Neural crest cell (in vitro differentiated cells): ENCODE measurements around the gene PTPRS. TPM values are rescaled to one million over a fixed set of nuclear protein-coding genes. Genes with fewer than 3 reads are reported as not detected.

Source experiments
- DNase-seq: peaks from one replicate; pipeline ENCODE4 v3.0.0; 2021; ENCODE audit warnings: low read depth, mixed read lengths, low spot score
- H3K27ac Mint-ChIP-seq: one replicate; pipeline ENCODE4 v1.8.0; 2021; ENCODE audit warnings: mild to moderate bottlenecking, mixed read lengths; ENCODE audit not compliant: unreplicated experiment
- H3K27me3 Mint-ChIP-seq: 2 replicates; pipeline ENCODE4 v1.8.0; 2021; ENCODE audit warnings: low read depth, mild to moderate bottlenecking, mixed read lengths
- H3K36me3 Mint-ChIP-seq: 2 replicates; pipeline ENCODE4 v1.8.0; 2021; ENCODE audit warnings: low read depth, mild to moderate bottlenecking, mixed read lengths
- H3K4me1 Mint-ChIP-seq: 2 replicates; pipeline ENCODE4 v1.8.0; 2021; ENCODE audit warnings: mixed read lengths
- H3K4me3 Mint-ChIP-seq: one replicate; pipeline ENCODE4 v1.8.0; 2021; ENCODE audit warnings: mild to moderate bottlenecking, mixed read lengths
- H3K9me3 Mint-ChIP-seq: 2 replicates; pipeline ENCODE4 v1.8.0; 2021; ENCODE audit warnings: mixed read lengths
- total RNA-seq: library from RNA; stranded (reverse); gene quantifications from 2 replicates; pipeline ENCODE4 v1.2.1, GENCODE V29; 2021
- TF ChIP-seq, protein P1 (sequence below): fragments of 200-600 bp; sonication (generic); conservative IDR thresholded peaks from 2 replicates; pipeline ENCODE4 v1.5.0; 2021; ENCODE audit warnings: antibody characterized with exemption, mild to moderate bottlenecking

PTPRS gene
- total RNA-seq, 1 donor from 2014 or later = 357 TPM

DNA sequence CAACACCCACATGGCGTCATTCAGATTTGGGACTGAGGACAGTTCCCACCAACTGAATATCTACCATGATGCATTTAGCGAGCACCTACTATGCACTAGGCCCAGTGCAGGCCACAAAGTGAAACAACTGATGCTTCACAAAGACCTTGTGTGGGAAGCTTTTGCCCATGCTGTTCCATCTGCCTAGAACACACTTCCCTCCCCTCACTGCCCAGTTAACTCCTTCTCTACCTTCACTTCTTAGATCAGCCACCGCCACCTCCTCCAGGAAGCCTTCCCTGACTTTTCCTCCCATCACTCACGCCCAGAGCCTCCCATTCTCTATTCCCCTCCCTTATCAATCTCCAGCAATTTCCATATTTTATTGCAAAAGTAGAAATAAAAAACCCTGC is 25.7 kb downstream of the PTPRS start:
- Mint-ChIP-seq H3K4me1 (no peaks in the 10 kb centered on the region), H3K27ac (peak overlapping the region; percentile 84), H3K27me3 (no peaks in the 10 kb centered on the region), H3K36me3 (peaks cover 3% of the 10 kb centered on the region), H3K9me3 (no peaks in the 10 kb centered on the region), H3K4me3 (no peak overlapping the region)
- TF ChIP-seq, protein P1, sequence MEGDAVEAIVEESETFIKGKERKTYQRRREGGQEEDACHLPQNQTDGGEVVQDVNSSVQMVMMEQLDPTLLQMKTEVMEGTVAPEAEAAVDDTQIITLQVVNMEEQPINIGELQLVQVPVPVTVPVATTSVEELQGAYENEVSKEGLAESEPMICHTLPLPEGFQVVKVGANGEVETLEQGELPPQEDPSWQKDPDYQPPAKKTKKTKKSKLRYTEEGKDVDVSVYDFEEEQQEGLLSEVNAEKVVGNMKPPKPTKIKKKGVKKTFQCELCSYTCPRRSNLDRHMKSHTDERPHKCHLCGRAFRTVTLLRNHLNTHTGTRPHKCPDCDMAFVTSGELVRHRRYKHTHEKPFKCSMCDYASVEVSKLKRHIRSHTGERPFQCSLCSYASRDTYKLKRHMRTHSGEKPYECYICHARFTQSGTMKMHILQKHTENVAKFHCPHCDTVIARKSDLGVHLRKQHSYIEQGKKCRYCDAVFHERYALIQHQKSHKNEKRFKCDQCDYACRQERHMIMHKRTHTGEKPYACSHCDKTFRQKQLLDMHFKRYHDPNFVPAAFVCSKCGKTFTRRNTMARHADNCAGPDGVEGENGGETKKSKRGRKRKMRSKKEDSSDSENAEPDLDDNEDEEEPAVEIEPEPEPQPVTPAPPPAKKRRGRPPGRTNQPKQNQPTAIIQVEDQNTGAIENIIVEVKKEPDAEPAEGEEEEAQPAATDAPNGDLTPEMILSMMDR = no peak
- DNase-seq = no peak

DNA sequence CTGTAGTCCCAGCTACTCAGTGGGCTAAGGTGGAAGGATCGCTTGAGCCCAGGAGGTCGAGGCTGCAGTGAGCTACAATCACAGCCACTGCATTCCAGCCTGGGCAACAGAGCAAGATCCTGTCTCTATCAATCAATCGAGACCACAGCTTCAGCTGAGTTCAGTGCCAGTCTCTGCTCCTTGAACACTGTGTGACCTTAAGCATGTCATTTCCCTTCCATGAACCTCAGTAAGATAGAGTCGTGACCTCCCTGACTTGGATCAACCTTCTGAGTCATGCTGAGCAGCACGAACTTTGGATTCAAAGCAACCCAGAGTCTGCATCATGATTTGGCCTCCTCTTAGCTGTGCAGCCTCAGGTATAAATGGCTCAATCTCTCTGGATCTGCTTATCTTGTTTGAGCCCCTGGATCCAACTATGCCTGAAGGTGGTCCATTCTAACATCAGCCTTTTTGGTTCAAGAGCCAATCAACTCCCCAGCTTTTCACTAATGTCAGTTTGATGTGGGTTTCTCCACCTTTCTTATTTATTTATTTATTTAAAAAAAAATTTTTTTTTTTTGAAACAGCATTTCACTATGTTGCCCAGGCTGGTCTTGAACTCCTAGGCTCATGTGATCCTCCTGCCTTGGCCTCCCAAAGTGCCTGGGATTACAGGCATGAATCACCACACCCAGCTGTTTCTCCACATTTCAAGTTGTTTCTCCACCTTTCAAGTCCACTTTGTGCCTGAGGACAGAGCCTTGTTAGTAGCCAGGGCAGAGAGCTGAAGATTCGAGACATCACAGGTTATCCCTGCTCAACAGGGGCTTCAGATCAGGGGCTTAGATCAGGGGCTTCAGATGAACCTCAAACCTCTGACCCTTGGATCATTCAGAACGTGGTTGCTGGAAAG is 26.4 kb downstream of the PTPRS start:
- Mint-ChIP-seq H3K36me3 (peaks cover 3% of the 10 kb centered on the region), H3K27ac (peak overlapping the region; percentile 84), H3K4me3 (no peak overlapping the region), H3K27me3 (no peaks in the 10 kb centered on the region), H3K9me3 (no peaks in the 10 kb centered on the region), H3K4me1 (peaks cover 4% of the 10 kb centered on the region)
- TF ChIP-seq, protein P1 = no peak
- no peak for DNase-seq

DNA sequence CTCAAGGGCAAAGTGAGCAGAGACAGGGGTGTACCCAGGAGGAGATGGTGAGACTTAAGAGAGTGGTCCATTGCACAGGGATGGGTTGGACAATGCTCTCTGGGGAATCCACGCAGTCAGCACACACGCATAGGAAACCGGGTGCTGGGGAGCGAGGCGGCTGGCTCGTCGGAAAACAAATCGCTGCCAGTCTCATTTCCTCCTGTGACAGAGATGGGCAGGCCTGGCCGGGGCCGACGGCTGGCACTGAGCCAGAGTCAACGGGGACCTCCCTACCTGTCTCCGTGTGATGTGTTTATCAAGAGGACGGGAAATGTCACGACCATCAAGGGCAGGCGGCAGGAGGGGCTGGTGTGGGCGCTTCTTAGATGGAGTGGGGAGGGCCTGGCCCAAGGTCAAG is 27.3 kb downstream of the PTPRS start:
- DNase-seq = no peak
- peaks cover 3% of the 10 kb centered on the region for H3K36me3 Mint-ChIP-seq
- no peak overlapping the region for H3K4me3 Mint-ChIP-seq
- no peaks in the 10 kb centered on the region for H3K9me3 Mint-ChIP-seq
- no peak overlapping the region for H3K27ac Mint-ChIP-seq
- peaks cover 10% of the 10 kb centered on the region for H3K4me1 Mint-ChIP-seq
- no peaks in the 10 kb centered on the region for H3K27me3 Mint-ChIP-seq
- TF ChIP-seq, protein P1 = no peak

DNA sequence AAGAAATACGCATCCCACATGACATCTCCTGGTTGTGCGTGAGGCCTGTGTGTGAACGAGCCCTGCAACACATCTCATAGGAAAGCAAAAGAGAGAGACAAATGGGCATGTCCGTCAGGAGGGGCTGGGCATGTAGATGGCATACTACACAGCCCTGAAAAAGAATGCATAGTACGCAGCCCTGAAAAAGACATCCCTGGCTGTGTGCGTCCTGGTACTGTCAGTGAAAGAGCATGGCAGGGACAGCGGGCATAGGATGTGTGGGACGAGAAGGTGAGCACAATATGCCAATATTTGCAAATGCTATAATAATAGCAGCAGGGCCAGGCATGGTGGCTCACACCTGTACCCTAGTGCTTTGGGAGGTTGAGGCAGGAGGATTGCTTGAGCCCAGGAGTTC is 28.6 kb downstream of the PTPRS start:
- TF ChIP-seq, protein P1 = no peak
- Mint-ChIP-seq H3K36me3 (peaks cover 10% of the 10 kb centered on the region), H3K27me3 (no peaks in the 10 kb centered on the region), H3K4me3 (no peak overlapping the region), H3K4me1 (peaks cover 17% of the 10 kb centered on the region), H3K27ac (no peak overlapping the region), H3K9me3 (no peaks in the 10 kb centered on the region)
- no peak for DNase-seq

DNA sequence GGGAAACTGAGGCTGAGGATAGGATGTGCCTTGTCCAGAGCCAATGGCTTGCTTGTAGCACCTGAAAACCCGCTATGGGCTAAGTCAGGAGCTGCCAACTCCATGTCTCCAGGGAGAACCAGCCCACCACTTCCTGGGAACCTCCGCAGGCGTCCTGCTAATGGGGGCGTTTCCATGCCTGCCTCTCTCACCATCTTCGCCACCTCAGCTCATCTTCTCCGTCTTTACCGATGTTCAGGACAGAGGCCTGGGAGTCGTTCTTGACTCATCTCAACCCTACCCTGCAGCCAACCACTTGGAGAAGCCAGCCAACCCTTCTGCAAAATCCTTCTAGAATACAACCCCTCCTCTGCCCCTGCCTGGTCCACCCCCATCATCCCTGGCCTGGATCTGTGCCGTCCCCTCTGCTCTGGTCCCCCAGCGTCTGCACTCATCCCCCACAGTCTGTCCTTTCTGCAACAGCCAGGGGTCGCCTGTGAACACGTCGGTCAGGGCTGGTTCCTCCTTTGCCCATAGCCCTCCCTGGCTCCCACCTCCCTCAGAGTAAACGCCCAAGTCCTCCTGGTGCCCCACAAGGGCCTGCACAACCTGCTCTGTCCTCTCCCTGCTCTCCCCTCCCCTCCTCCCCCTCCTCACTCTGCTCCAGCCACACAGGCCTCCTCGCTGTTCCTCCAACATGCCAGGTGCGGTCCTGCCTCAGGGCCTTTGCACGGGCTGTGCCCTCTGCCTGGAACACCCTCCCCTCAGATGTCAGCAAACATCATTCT is 31.0 kb downstream of the PTPRS start:
- Mint-ChIP-seq H3K4me1 (peaks cover 24% of the 10 kb centered on the region), H3K27me3 (no peaks in the 10 kb centered on the region), H3K27ac (no peak overlapping the region), H3K9me3 (no peaks in the 10 kb centered on the region), H3K36me3 (peaks cover 10% of the 10 kb centered on the region), H3K4me3 (no peak overlapping the region)
- TF ChIP-seq, protein P1 = no peak
- DNase-seq = no peak
